ENCODE results near the gene HOXD9.

Gene HOXD9

GRCh38 chr2:176111846-176112374 lies 10.6 kb upstream of the HOXD9 start:
- DNase-seq = no peak

- no peak for DNase-seq
Measured at GRCh38 chr2:176112375-176113302, 9.9 kb upstream of the HOXD9 start.

DNA sequence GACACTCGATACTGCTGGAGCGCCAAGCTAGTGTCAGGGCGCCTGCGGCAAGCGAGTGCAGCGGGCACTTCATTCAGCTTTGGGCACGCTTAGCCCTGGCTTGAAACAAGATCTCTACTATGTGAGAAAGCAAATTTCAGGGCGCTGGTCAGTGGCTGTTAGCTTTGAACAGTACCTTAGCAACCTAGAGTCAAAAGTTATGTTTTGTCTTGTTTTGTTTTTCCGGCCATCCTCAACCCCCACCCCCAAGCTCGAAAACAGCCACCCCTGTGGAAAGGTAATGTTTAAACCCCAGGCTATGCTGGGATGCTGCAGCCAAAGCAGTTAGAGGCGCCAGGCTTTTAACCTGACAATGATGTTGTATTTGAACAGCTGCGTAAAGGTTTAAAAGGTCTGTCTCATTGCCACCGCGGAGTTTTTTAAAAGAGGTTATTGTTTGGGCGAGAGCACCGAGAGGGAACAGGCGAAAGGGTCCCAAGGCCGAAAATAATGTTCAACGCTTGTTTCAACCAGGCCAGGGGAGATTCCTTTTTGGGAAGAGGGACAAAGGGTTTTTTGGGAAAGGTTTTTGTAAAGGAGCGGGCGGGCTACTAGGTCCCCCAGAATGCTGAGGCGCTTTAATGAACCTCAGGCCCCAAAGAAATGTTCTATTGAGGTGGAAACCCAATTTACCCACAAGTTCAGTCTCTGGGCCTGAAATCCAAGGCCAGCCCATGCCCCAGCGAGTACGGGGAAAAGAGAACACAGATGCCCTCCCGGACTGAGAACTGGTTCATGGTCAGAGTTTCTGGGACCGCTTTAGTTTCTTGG lies 8.2 kb upstream of the HOXD9 start:
- DNase-seq = no peak

DNA sequence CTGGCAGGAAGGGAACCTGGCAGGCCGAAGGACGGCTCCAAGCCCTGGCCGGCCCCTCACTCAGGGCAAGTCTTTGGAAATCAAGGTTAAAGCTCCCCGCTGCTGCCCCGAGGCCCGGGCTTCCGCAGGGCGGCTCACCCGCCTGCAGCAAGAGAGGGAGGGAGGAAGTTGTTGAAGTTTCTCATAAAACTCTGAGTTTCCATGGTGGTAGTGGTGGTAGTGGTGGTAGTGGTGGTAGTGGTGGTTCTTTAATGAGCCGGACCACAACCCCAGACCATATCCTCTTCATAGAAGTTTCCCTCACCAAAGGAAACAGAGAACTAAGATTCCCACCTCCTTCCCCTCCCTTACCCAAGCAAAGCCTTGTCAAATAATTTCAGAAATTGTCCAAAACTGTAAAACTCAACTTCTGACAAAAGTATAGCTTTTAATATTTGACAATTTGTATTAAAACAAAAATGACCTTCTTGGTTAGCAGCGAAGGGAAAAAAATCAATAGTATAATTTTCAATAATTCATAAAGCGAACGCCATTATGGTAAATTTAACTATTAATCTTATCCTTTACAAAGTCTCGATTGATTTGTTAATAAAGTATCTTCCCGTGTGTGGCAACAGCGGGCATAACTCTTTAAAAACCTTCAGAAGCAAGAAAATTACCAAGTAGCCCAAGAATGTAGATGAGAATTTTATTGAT lies 7.4 kb upstream of the HOXD9 start:
- no peak for DNase-seq

DNA sequence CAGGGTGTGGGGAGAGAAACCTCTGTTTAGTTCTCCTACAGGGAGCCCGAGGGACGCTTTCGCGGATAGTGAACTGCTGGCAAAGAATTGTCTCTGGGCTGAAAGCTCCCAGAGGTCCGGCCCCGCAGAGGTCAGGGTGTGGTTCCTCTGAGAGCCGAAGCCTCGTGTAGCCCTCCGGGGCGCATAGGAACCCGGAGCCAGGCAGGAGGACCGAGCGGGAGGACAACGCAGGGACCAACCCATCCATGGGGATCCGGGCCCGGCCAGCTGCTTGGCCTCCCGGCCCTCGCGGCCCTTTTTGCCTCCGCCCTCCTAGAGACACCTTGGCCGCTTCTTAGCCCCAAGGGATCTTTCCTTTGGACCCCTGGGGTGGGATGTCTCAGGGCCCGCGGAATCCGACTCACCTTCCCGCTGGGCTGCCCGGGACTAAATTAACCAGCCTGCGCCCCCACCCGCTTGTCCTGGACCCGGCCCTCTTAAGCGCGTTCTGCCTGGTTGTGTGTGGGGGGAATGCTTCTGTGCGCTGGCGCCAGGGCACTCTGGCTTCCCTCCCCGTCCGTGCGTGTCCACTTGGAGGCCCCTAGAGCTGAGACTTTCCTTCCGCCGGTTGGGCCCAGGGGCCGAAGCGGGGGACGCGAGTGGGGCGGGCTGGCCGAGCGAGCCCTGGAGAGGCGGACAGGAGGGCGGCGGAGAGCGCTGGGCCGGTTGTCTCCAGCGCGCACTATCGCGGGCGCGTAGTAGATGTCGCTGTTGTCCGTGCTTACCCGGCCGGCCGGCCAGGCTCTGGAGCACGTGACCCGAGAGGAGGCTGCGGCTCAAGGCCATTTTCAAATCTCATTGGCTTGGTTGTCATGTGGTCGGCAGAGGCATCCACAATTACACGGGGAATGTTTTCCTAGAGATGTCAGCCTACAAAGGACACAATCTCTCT lies 6.4 kb upstream of the HOXD9 start, which contains the start of gene HOXD10:
TSS of gene HOXD10 (plus strand) at position 896 of the 931 bp plus-strand sequence. CDS start 56 bp downstream, outside the sequence.
- DNase-seq = no peak

- no peak for DNase-seq
Measured at GRCh38 chr2:176117162-176117822, 5.2 kb upstream of the HOXD9 start.

GRCh38 chr2:176117823-176118371 lies 4.6 kb upstream of the HOXD9 start:
- no peak for DNase-seq

- DNase-seq = no peak
Measured at GRCh38 chr2:176118601-176119339, 3.7 kb upstream of the HOXD9 start.

DNA sequence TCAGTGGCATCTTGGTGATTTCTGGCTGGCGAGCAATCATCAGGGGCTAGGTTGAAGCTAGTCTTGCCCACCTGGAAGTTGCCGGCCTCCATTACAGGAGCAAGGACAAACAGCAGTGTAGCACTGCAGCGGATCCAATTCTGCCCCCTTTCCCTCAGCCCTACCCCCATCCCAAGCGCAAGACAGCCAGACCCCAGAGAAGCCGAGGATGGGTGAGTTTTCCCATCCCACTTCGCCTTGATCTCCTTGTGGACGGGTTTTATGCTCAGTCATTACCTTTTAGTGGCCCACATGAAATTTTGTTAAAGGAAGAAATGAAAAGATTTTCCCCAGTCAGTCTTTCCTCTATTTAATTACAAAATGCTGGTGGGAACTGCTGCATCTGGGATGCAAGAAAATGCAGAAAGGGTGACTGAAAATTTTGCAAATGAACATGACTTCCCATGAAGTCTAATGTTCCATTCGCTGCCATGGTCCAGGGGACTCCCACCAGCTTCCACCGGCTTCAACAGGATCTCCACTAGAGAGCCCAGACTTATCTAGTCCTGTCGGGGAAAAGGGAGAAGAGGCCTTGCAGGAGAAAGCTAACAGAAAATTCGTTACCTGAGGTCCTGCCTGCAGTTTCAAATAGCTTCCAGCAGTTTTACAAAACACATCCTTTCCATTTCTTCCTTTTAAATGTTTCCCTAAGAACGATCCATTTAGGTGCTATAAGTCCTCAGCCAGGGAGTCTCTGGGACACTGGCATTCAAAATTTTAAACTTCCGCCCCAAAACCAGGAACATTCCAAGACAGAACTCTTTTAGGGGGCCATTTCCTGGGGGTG lies 1.9 kb upstream of the HOXD9 start:
- no peak for DNase-seq

DNA sequence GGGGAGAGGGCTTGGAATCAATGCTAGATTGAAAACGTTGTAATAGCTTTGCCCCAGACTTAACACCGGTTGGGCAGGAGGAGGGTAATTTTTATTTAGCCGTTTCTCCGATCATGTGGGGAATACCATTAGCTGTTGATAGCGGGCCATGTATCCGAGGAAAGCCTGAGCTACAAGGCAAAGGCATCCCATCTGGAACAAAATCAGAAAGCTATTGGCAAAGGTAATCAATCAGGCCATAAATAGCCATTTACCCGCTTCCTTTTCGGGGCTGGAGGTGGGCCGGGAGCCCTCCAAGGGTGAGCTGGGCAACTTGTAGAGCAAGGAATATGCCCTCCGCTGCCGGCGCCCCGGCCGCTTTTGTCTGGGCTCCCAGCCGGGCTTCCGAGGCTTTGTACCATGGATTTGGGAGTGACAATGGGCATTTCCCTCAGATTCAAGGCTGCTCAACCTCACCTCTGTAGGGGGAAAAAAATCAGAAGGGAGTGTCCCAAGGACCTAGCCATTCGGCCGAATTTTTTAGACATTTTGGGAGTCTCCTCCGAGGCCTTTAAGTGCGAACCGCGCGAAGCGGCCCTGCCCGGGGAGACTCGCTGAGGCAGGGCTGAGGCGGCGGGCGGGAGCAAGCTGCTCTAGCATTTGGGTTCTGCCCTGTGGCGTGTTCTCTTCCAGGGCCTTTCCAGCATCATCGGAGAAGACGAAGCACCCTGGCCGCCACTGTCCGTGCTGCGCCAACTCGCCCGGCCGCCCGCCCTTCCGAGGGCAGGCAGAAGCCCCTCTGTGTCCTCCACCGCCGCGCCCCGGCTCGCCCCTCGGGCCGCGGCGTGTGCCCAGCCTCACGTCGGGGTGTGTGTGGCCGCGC lies 1.1 kb upstream of the HOXD9 start:
- DNase-seq = no peak

DNA sequence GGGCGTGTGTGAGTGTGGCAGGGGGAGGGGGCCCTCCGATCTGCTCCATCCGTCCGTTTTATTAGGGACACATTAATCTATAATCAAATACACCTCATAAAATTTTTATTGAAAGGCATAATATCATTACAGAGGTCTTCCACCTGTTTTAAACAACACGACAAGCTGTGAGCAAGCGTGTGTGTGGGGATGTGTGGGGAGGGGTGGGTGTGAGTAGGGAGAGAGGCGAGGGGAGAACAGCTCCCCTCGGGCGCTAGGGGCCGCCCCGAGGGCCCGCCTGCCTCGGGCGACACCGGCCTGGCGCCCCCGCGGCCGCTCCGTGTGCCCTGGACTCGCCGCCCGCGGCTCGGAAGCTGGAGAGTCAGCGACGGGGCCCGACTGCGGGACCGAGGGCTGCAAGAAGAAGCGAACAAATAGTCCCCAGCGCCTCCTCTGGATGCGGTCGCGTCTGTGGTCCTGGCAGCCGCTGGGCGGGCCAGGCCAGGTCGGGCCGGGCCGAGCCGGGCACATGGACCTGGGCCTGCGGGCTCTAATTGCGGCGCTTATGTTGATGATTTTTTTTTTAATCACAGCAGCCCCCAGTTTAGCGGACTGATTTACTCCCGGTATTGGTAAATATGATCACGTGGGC lies 352 bp upstream of the HOXD9 start:
- DNase-seq = no peak

- no peak for DNase-seq
Measured at GRCh38 chr2:176123411-176124109, 1.0 kb downstream of the HOXD9 start.

GRCh38 chr2:176124110-176124946 lies 1.8 kb downstream of the HOXD9 start:
- no peak for DNase-seq

GRCh38 chr2:176124947-176125771 lies 2.6 kb downstream of the HOXD9 start:
- DNase-seq = no peak

GRCh38 chr2:176125772-176126054 lies 3.2 kb downstream of the HOXD9 start:
- DNase-seq = no peak

Measured in activated CD4-positive, CD25-positive, alpha-beta regulatory T cell treated with anti-CD3 and anti-CD28 coated beads, Interleukin-2, amount 50 U/mL, for 72 hours (primary cell).